Endothelial cell (in vitro differentiated cells): Measurements from ENCODE around the gene ATP6V0D1. TPM values are rescaled to one million over a fixed set of nuclear protein-coding genes. Genes with fewer than 3 reads are reported as not detected.
"Not testable (repeated sequence)": the region's sequence is repeated elsewhere in the genome, so short reads cannot be mapped to it uniquely, and the experiment has no call there.

Source experiments
- DNase-seq: peaks from one replicate; pipeline ENCODE4 v3.0.0; 2021; ENCODE audit warnings: low spot score
- H3K27ac Mint-ChIP-seq: one replicate; pipeline ENCODE4 v1.8.0; 2021; ENCODE audit warnings: mixed read lengths, inconsistent platforms; ENCODE audit not compliant: unreplicated experiment
- H3K27me3 Mint-ChIP-seq: one replicate; pipeline ENCODE4 v1.8.0; 2021; ENCODE audit warnings: mild to moderate bottlenecking, moderate library complexity, mixed read lengths, inconsistent platforms; ENCODE audit not compliant: unreplicated experiment
- H3K36me3 Mint-ChIP-seq: one replicate; pipeline ENCODE4 v1.8.0; 2021; ENCODE audit warnings: mild to moderate bottlenecking, low read depth, mixed read lengths, inconsistent platforms; ENCODE audit not compliant: unreplicated experiment
- H3K4me1 Mint-ChIP-seq: one replicate; pipeline ENCODE4 v1.8.0; 2021; ENCODE audit warnings: mild to moderate bottlenecking, mixed read lengths, inconsistent platforms; ENCODE audit not compliant: unreplicated experiment
- H3K4me3 Mint-ChIP-seq: one replicate; pipeline ENCODE4 v1.8.0; 2021; ENCODE audit warnings: mild to moderate bottlenecking, mixed read lengths, inconsistent platforms; ENCODE audit not compliant: unreplicated experiment
- H3K9me3 Mint-ChIP-seq: one replicate; pipeline ENCODE4 v1.8.0; 2021; ENCODE audit warnings: mixed read lengths, inconsistent platforms; ENCODE audit not compliant: unreplicated experiment
- CTCF ChIP-seq: fragments of 200-600 bp; sonication (generic); IDR thresholded peaks from one replicate; pipeline ENCODE4 v1.5.0; 2021; ENCODE audit warnings: antibody characterized with exemption; ENCODE audit not compliant: unreplicated experiment
- total RNA-seq: library from RNA; stranded (reverse); fragmentation: NEBNext Ultra II Directional; extraction: Animal tissue kit (Norgen Biotek cat#: 25700); gene quantifications from one replicate; pipeline ENCODE4 v1.2.1, GENCODE V29; 2021; ENCODE audit not compliant: unreplicated experiment

The ATP6V0D1 gene
- total RNA-seq, 1 donor from 2014 or later: 107 TPM

GRCh38 chr16:67514382-67514828 lies 33.4 kb upstream of the ATP6V0D1 start:
- TF ChIP-seq CTCF: peak; percentile 72
- peaks cover 5% of the 10 kb centered on the region for H3K36me3 Mint-ChIP-seq

GRCh38 chr16:67513892-67514291 lies 32.9 kb upstream of the ATP6V0D1 start:
- not testable (repeated sequence) for H3K27ac Mint-ChIP-seq, H3K36me3 Mint-ChIP-seq, DNase-seq, H3K27me3 Mint-ChIP-seq, H3K9me3 Mint-ChIP-seq, H3K4me3 Mint-ChIP-seq
- H3K4me1 Mint-ChIP-seq: peaks cover 28% of the 10 kb centered on the region

More at GRCh38 chr16:67514382-67514828, 33.4 kb upstream of the ATP6V0D1 start:
- Mint-ChIP-seq H3K27me3 (peaks cover 6% of the 10 kb centered on the region), H3K4me1 (peaks cover 33% of the 10 kb centered on the region), H3K4me3 (peak overlapping the region; percentile 79), H3K9me3 (no peaks in the 10 kb centered on the region), H3K27ac (peak overlapping the region; percentile 90)
- DNase-seq: peak; percentile 63

GRCh38 chr16:67509016-67509415 lies 28.1 kb upstream of the ATP6V0D1 start:
- no peak for DNase-seq
- Mint-ChIP-seq H3K4me1 (peaks cover 6% of the 10 kb centered on the region), H3K27ac (no peak overlapping the region), H3K36me3 (no peaks in the 10 kb centered on the region), H3K27me3 (peaks cover 5% of the 10 kb centered on the region), H3K9me3 (no peaks in the 10 kb centered on the region), H3K4me3 (no peak overlapping the region)
- no peak for TF ChIP-seq CTCF

GRCh38 chr16:67506468-67506867 lies 25.5 kb upstream of the ATP6V0D1 start:
- DNase-seq: no peak
- TF ChIP-seq CTCF: no peak

GRCh38 chr16:67504031-67505021 lies 23.4 kb upstream of the ATP6V0D1 start:
- H3K4me1 Mint-ChIP-seq: peaks cover 13% of the 10 kb centered on the region
- no peak for DNase-seq
- no peak overlapping the region for H3K4me3 Mint-ChIP-seq
- TF ChIP-seq CTCF: no peak
- peak overlapping the region; percentile 58 for H3K27ac Mint-ChIP-seq
- no peaks in the 10 kb centered on the region for H3K36me3 Mint-ChIP-seq
- no peaks in the 10 kb centered on the region for H3K9me3 Mint-ChIP-seq
- peaks cover 5% of the 10 kb centered on the region for H3K27me3 Mint-ChIP-seq

More at GRCh38 chr16:67506468-67506867, 25.5 kb upstream of the ATP6V0D1 start:
- Mint-ChIP-seq H3K27ac (no peak overlapping the region), H3K36me3 (no peaks in the 10 kb centered on the region), H3K4me1 (peaks cover 13% of the 10 kb centered on the region), H3K4me3 (no peak overlapping the region), H3K27me3 (peaks cover 2% of the 10 kb centered on the region), H3K9me3 (no peaks in the 10 kb centered on the region)
